ENCODE data around the gene CHMP6. TPM values are rescaled to one million over a fixed set of nuclear protein-coding genes. Genes with fewer than 3 reads are reported as not detected.
"Not testable (repeated sequence)": the region's sequence is repeated elsewhere in the genome, so short reads cannot be mapped to it uniquely, and the experiment has no call there.

CHMP6 gene
- total RNA-seq, 4 donors from 2014 or later, result 19.8 to 36.7 (median 26.1) TPM

DNA sequence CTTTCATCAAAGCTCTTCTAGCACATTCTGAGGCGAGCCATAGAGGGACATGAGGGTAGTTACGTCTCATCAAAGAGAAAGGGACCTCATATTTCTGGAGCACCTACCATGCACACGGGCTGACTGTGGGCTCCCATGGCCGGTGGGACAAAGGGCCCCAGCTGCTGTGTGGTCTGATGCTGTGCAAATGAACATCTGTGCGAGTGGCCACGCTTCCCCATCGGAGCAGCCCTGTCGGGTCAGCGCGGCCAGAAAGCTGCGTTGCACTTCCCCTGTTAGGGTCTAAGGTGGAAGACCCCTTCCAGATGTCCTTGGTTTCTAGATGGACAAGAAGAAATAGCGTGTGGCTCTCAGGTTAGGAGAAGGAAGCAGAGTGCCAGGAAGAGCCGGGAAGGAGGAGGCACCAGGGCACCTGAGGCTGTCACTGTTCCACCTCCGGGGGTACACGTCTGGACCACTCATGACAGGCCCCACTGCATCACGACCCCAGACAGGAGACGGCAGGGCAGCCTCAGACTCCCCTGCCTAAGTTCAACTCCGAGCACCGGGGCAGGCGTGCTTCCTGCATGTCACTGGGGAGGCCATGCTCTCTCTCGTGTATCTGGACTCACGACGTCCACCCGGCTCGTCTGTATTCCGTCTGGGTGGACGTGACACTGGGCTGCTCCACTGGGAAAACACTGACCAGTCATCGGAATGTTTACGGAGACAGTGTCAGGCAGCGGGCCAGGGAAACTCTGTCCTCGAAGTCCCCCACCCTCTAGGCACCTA is 34.8 kb downstream of the CHMP6 start:
- 63 to 65% methylated on average over 29 to 31 of the region's 31 CpGs for WGBS, 2 donors
- H3K4me3 ChIP-seq (ENCODE audit: low read depth, poor library complexity, severe bottlenecking), result no peak overlapping the region
- intact Hi-C loops (cut with DNase I; ENCODE audit: low total_unique reads), result loop anchor here (10.0 kb wide), 1 partner anchor 208 kb away; the partner anchor contains the start of genes NDUFAF8 and TEPSIN
- no peak for DNase-seq (ENCODE audit: low spot score in 2 of 2)
- TF ChIP-seq, protein P1, sequence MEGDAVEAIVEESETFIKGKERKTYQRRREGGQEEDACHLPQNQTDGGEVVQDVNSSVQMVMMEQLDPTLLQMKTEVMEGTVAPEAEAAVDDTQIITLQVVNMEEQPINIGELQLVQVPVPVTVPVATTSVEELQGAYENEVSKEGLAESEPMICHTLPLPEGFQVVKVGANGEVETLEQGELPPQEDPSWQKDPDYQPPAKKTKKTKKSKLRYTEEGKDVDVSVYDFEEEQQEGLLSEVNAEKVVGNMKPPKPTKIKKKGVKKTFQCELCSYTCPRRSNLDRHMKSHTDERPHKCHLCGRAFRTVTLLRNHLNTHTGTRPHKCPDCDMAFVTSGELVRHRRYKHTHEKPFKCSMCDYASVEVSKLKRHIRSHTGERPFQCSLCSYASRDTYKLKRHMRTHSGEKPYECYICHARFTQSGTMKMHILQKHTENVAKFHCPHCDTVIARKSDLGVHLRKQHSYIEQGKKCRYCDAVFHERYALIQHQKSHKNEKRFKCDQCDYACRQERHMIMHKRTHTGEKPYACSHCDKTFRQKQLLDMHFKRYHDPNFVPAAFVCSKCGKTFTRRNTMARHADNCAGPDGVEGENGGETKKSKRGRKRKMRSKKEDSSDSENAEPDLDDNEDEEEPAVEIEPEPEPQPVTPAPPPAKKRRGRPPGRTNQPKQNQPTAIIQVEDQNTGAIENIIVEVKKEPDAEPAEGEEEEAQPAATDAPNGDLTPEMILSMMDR (IDR thresholded peaks at IDR 0.05), result no peak
- TF ChIP-seq POLR2A (IDR thresholded peaks at IDR 0.05), result no peak

DNA sequence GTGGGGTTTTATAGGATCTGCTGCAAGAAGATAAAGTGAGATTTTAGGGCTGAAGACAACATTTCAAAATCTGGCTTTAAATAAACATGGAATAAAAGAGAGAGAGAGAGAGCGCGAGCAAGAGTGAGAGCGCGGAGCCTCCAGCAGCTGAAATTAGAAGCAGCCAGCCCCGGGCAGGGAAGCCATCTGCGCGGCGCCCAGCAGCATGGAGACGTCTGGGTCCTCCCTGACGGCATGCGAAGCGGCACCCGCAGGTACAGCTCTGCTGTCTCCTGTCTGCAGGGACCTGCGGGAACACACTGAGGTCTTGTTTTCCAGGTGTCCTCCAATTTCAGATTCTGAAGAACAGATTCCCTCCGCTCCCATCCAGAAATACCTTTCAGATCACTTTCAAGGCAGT is 35.4 kb downstream of the CHMP6 start:
- TF ChIP-seq, protein P1 (IDR thresholded peaks at IDR 0.05), result no peak
- no peak for TF ChIP-seq POLR2A (IDR thresholded peaks at IDR 0.05)
- intact Hi-C loops (cut with DNase I; ENCODE audit: low total_unique reads), result loop anchor here (10.0 kb wide), 1 partner anchor 208 kb away; the partner anchor contains the start of genes NDUFAF8 and TEPSIN
- no peak overlapping the region for H3K4me3 ChIP-seq (ENCODE audit: low read depth, poor library complexity, severe bottlenecking)
- no peak for DNase-seq (ENCODE audit: low spot score in 2 of 2)
- WGBS, 2 donors, result 30 to 38% methylated on average over 15 of the region's 15 CpGs

GRCh38 chr17:81027591-81028505 is 36.2 kb downstream of the CHMP6 start:
- no peak overlapping the region for H3K4me3 ChIP-seq (ENCODE audit: low read depth, poor library complexity, severe bottlenecking)
- 61 to 69% methylated on average over 23 to 25 of the region's 37 CpGs for WGBS, 2 donors
- intact Hi-C loops (cut with DNase I; ENCODE audit: low total_unique reads), result loop anchor here (10.0 kb wide), 1 partner anchor 207 kb away; the partner anchor contains the start of genes NDUFAF8 and TEPSIN
- no peak for DNase-seq (ENCODE audit: low spot score in 2 of 2)
- TF ChIP-seq, protein P1 (IDR thresholded peaks at IDR 0.05), result no peak
- no peak for TF ChIP-seq POLR2A (IDR thresholded peaks at IDR 0.05)

DNA sequence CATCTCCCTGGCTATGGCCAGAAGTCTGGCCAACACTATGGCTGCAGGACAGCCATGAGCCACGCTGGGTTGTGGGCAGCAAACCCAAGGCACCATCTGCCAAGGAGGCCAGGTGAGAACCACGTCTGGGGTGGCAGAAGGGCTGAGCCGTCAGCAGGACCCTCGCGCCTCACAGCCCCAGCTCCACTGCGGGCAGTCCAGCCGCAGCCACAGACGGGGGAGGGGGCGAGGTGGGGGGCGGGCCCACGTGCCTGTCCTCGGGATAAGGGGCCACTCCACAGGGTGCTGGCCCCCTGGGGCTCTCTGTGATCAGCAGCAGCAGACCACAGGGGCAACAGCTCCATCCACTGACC is 36.8 kb downstream of the CHMP6 start:
- DNase-seq (ENCODE audit: low spot score in 2 of 2), result no peak
- intact Hi-C loops (cut with DNase I; ENCODE audit: low total_unique reads), result loop anchor here (10.0 kb wide), 1 partner anchor 206 kb away; the partner anchor contains the start of genes NDUFAF8 and TEPSIN
- WGBS, 2 donors, result 50 to 61% methylated on average over 8 to 10 of the region's 12 CpGs
- H3K4me3 ChIP-seq (ENCODE audit: low read depth, poor library complexity, severe bottlenecking), result no peak overlapping the region
- TF ChIP-seq, protein P1 (IDR thresholded peaks at IDR 0.05), result no peak
- no peak for TF ChIP-seq POLR2A (IDR thresholded peaks at IDR 0.05)

DNA sequence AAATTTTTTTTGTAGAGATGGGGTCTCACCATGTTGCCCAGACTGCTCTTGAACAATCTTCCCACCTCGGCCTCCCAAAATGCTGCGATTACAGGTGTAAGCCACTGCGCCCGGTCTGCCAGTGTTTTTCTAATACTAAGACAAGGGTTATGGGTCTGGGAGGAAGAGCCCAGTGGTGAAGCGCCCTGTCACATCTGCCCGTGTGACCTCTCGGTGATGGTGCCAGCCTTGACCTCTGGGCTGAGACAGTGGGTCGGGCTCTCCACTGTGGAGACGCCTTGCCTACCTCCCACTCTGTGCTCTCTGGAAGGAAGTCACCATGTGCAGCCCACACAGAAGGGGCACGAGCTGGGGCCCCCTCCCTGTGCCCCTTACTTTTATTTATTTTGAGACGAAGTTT is 38.2 kb downstream of the CHMP6 start:
- H3K4me3 ChIP-seq (ENCODE audit: low read depth, poor library complexity, severe bottlenecking), result no peak overlapping the region
- no peak for DNase-seq (ENCODE audit: low spot score in 2 of 2)
- TF ChIP-seq, protein P1 (IDR thresholded peaks at IDR 0.05), result no peak
- no peak for TF ChIP-seq POLR2A (IDR thresholded peaks at IDR 0.05)
- WGBS, 2 donors, result 88 to 94% methylated on average over 11 of the region's 11 CpGs
- intact Hi-C loops (cut with DNase I; ENCODE audit: low total_unique reads), result loop anchor here (10.0 kb wide), 1 partner anchor 205 kb away; the partner anchor contains the start of genes NDUFAF8 and TEPSIN

GRCh38 chr17:81030312-81030711 is 38.7 kb downstream of the CHMP6 start:
- H3K4me3 ChIP-seq (ENCODE audit: low read depth, poor library complexity, severe bottlenecking); DNase-seq (ENCODE audit: low spot score in 2 of 2); intact Hi-C loops (cut with DNase I; ENCODE audit: low total_unique reads): not testable (repeated sequence)
- WGBS, 2 donors, result 93 to 98% methylated on average over 9 of the region's 9 CpGs

Data from lower leg skin (tissue), 4 donors.